Panc1 (cell line): ENCODE data around the gene FXYD4.

Source experiments
- POLR2AphosphoS5 ChIP-seq: IDR thresholded peaks from 2 replicates; pipeline ENCODE4 v1.6.1; 2012; ENCODE audit warnings: mild to moderate bottlenecking, low read depth, low read length, moderate library complexity
- TF ChIP-seq, protein P1 (sequence below): fragments of 450-650 bp; IDR thresholded peaks from 2 replicates; pipeline ENCODE4 v1.5.1; 2017; ENCODE audit warnings: mild to moderate bottlenecking
- TF ChIP-seq, protein P2 (sequence below), 2 experiments: IDR thresholded peaks; 2 replicates each; pipeline ENCODE4 v1.6.1; 2011 to 2012; ENCODE audit warnings: low read depth in 2 of 2, control low read depth in 1 of 2, low read length in 1 of 2, mild to moderate bottlenecking in 1 of 2, moderate library complexity in 1 of 2; ENCODE audit not compliant: insufficient read depth in 1 of 2

DNA sequence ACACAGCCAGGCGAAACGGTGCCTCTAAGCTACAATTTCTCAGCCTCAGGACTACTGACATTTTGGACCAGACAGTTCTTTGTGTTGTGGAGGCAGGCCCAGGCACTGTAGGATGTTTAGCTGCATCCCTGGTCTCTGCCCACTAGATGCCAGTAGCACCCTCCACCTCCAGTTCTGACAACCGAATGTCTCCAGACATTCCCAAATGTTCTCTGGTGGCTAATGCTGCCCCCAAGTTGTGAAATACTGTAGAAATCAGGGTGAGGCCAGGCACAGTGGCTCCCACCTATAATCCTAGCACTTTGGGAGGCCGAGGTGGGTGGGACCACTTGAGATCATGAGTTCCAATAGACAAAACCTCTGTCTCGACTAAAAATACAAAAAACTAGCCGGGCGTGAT, 19.3 kb downstream of the FXYD4 start:
- TF ChIP-seq, protein P1, sequence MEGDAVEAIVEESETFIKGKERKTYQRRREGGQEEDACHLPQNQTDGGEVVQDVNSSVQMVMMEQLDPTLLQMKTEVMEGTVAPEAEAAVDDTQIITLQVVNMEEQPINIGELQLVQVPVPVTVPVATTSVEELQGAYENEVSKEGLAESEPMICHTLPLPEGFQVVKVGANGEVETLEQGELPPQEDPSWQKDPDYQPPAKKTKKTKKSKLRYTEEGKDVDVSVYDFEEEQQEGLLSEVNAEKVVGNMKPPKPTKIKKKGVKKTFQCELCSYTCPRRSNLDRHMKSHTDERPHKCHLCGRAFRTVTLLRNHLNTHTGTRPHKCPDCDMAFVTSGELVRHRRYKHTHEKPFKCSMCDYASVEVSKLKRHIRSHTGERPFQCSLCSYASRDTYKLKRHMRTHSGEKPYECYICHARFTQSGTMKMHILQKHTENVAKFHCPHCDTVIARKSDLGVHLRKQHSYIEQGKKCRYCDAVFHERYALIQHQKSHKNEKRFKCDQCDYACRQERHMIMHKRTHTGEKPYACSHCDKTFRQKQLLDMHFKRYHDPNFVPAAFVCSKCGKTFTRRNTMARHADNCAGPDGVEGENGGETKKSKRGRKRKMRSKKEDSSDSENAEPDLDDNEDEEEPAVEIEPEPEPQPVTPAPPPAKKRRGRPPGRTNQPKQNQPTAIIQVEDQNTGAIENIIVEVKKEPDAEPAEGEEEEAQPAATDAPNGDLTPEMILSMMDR: peak; percentile 79
- TF ChIP-seq POLR2AphosphoS5: no peak
- TF ChIP-seq, protein P2, sequence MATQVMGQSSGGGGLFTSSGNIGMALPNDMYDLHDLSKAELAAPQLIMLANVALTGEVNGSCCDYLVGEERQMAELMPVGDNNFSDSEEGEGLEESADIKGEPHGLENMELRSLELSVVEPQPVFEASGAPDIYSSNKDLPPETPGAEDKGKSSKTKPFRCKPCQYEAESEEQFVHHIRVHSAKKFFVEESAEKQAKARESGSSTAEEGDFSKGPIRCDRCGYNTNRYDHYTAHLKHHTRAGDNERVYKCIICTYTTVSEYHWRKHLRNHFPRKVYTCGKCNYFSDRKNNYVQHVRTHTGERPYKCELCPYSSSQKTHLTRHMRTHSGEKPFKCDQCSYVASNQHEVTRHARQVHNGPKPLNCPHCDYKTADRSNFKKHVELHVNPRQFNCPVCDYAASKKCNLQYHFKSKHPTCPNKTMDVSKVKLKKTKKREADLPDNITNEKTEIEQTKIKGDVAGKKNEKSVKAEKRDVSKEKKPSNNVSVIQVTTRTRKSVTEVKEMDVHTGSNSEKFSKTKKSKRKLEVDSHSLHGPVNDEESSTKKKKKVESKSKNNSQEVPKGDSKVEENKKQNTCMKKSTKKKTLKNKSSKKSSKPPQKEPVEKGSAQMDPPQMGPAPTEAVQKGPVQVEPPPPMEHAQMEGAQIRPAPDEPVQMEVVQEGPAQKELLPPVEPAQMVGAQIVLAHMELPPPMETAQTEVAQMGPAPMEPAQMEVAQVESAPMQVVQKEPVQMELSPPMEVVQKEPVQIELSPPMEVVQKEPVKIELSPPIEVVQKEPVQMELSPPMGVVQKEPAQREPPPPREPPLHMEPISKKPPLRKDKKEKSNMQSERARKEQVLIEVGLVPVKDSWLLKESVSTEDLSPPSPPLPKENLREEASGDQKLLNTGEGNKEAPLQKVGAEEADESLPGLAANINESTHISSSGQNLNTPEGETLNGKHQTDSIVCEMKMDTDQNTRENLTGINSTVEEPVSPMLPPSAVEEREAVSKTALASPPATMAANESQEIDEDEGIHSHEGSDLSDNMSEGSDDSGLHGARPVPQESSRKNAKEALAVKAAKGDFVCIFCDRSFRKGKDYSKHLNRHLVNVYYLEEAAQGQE (IDR thresholded peaks at IDR 0.05; ENCODE audit: insufficient read depth in 1 of 2, low read depth in 2 of 2, low read length in 1 of 2): no peak
